ENCODE data around the gene QKI. TPM values are rescaled to one million over a fixed set of nuclear protein-coding genes. Genes with fewer than 3 reads are reported as not detected.

The QKI gene
- polyA plus RNA-seq, 1 donor (not counting 4 experiments of a cell fraction or from before 2014, with no cell fraction given) = 53.3 TPM

- no peaks in the 10 kb centered on the region for H3K36me3 ChIP-seq (ENCODE audit: control insufficient read depth in 2 of 2, extremely low read depth in 1 of 2, insufficient read depth in 2 of 2, low read length in 2 of 2)
- H2AFZ ChIP-seq (ENCODE audit: control insufficient read depth, low read length) = no peak overlapping the region
- H4K20me1 ChIP-seq (ENCODE audit: control insufficient read depth, extremely low read depth, insufficient read depth, low read length) = no peaks in the 10 kb centered on the region
- dilution Hi-C loops (cut with MboI; ENCODE audit: extremely low pct_ligation_motif_present, low sequenced_read_pairs) = no loop called here
- peaks cover 83% of the 10 kb centered on the region for H3K79me2 ChIP-seq (ENCODE audit: control insufficient read depth, insufficient read depth, low read length)
- FAIRE-seq (no peak), DNase-seq (ENCODE audit: low read depth, low spot score) (no peak)
- H3K4me1 ChIP-seq (ENCODE audit: control insufficient read depth, extremely low read depth, insufficient read depth, low read length) = no peaks in the 10 kb centered on the region
- H3K9ac ChIP-seq (ENCODE audit: control insufficient read depth, extremely low read depth, insufficient read depth, low read length) = no peak overlapping the region
- H3K4me3 ChIP-seq (ENCODE audit: control insufficient read depth in 2 of 3, extremely low read depth in 1 of 3, insufficient read depth in 2 of 3, low read depth in 1 of 3, low read length in 3 of 3) = no peak overlapping the region
- no peak for TF ChIP-seq CTCF (optimal IDR thresholded peaks at IDR 0.05 in 1 of 3, IDR thresholded peaks at IDR 0.05 in 1 of 3, conservative IDR thresholded peaks at IDR 0.05 in 1 of 3; ENCODE audit: extremely low read depth in 1 of 3, insufficient read depth in 2 of 3, low read length in 3 of 3)
- no peak for TF ChIP-seq EZH2 (IDR thresholded peaks at IDR 0.05; ENCODE audit: low read length)
- H3K27ac ChIP-seq (ENCODE audit: control insufficient read depth, insufficient read depth, low read length) = no peak overlapping the region
- H3K4me2 ChIP-seq (ENCODE audit: control insufficient read depth, extremely low read depth, insufficient read depth, low read depth, low read length) = no peak overlapping the region
- H3K9me3 ChIP-seq (ENCODE audit: control insufficient read depth, low read depth, low read length) = no peaks in the 10 kb centered on the region
- H3K27me3 ChIP-seq (ENCODE audit: control insufficient read depth, extremely low read depth, insufficient read depth, low read length) = no peaks in the 10 kb centered on the region
- H3K9me1 ChIP-seq (ENCODE audit: control insufficient read depth, extremely low read depth, insufficient read depth, low read length) = no peaks in the 10 kb centered on the region
Measured at GRCh38 chr6:163468738-163469137, 54.2 kb downstream of the QKI start.

DNA sequence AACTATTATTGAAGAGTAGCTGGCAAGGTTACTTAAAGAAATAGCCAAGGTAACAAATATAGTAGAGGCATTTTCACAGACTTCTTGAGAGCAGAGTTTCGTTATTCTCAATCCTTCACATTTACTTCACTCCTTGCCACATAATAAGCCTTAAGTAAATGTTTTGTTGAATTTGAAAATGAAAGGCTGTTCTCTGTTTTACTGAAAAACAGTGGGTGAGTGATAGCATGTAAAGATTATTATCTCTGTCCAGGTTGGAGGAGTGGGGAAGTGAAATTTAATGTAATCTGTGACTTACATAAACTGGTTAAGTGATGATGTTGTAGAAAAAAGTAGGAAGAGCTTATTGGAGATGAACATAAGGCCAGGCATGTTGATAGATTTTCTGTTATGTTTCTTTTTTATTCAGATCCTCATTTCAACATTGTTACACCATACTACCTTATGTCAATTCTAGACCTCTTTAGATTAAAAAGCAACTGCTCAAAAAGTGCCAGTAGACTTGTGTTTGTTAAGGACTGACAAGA is 55.0 kb downstream of the QKI start:
- no peak for DNase-seq (ENCODE audit: low read depth, low spot score)
- no peak for TF ChIP-seq EZH2 (IDR thresholded peaks at IDR 0.05; ENCODE audit: low read length)
- no peak for TF ChIP-seq CTCF (optimal IDR thresholded peaks at IDR 0.05 in 1 of 3, IDR thresholded peaks at IDR 0.05 in 1 of 3, conservative IDR thresholded peaks at IDR 0.05 in 1 of 3; ENCODE audit: extremely low read depth in 1 of 3, insufficient read depth in 2 of 3, low read length in 3 of 3)
- Histone ChIP-seq H2AFZ (ENCODE audit: control insufficient read depth, low read length) (no peak overlapping the region), H3K79me2 (ENCODE audit: control insufficient read depth, insufficient read depth, low read length) (peaks cover 85% of the 10 kb centered on the region), H3K4me1 (ENCODE audit: control insufficient read depth, extremely low read depth, insufficient read depth, low read length) (no peaks in the 10 kb centered on the region), H4K20me1 (ENCODE audit: control insufficient read depth, extremely low read depth, insufficient read depth, low read length) (no peaks in the 10 kb centered on the region), H3K9me3 (ENCODE audit: control insufficient read depth, low read depth, low read length) (no peaks in the 10 kb centered on the region), H3K9me1 (ENCODE audit: control insufficient read depth, extremely low read depth, insufficient read depth, low read length) (no peaks in the 10 kb centered on the region), H3K27me3 (ENCODE audit: control insufficient read depth, extremely low read depth, insufficient read depth, low read length) (no peaks in the 10 kb centered on the region), H3K4me2 (ENCODE audit: control insufficient read depth, extremely low read depth, insufficient read depth, low read depth, low read length) (no peak overlapping the region), H3K4me3 (ENCODE audit: control insufficient read depth in 2 of 3, extremely low read depth in 1 of 3, insufficient read depth in 2 of 3, low read depth in 1 of 3, low read length in 3 of 3) (no peak overlapping the region), H3K27ac (ENCODE audit: control insufficient read depth, insufficient read depth, low read length) (no peak overlapping the region), H3K9ac (ENCODE audit: control insufficient read depth, extremely low read depth, insufficient read depth, low read length) (no peak overlapping the region), H3K36me3 (ENCODE audit: control insufficient read depth in 2 of 2, extremely low read depth in 1 of 2, insufficient read depth in 2 of 2, low read length in 2 of 2) (no peaks in the 10 kb centered on the region)
- dilution Hi-C loops (cut with MboI; ENCODE audit: extremely low pct_ligation_motif_present, low sequenced_read_pairs) = no loop called here
- no peak for FAIRE-seq

All from keratinocyte (primary cell).